Activated CD4-positive, alpha-beta T cell treated with anti-CD3 and anti-CD28 coated beads for 48 hours (primary cell): ENCODE data around the gene UROC1.

ENCODE experiments used
- DNase-seq: peaks from one replicate; pipeline ENCODE4 v3.0.0-alpha.2; 2020

Gene UROC1

DNA sequence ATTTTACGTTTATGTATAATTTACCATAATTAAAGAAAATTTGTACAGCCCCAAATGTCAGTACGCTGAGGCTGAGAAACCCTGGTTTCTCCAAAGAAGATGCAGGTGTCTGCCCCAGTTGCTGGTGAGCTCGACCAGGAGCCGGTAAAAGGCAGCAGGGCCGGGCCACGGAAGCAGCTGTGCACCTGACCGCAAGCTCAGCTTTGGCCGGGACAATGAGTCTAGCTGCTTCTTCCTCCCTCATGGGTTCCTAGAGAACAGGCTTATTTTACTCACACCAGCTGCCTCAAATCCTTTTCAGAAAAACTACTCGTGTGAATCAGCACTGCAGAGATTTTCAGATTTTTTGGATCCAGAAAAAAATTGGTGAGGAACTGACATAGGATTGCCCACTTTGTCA, 23.8 kb downstream of the UROC1 start:
- no peak for DNase-seq

DNA sequence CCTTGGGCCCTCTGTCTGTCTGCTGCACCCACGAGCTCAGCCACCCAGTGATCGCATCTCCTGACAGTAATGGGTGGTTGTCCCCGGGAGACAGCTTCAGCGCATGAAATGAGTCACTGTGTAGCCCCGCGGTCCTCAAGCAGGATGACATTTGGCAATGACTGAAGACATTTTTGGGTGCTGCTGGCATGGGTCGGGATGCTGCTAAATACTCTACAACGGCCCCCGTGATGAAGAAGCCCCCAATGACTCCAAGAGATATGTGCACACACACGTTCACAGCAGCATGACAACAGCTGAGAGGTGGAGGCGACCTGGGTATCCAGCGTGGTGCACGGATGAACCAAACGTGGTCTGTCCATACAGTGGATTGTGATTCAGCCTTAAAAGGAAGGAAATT, 24.5 kb downstream of the UROC1 start:
- DNase-seq: no peak

DNA sequence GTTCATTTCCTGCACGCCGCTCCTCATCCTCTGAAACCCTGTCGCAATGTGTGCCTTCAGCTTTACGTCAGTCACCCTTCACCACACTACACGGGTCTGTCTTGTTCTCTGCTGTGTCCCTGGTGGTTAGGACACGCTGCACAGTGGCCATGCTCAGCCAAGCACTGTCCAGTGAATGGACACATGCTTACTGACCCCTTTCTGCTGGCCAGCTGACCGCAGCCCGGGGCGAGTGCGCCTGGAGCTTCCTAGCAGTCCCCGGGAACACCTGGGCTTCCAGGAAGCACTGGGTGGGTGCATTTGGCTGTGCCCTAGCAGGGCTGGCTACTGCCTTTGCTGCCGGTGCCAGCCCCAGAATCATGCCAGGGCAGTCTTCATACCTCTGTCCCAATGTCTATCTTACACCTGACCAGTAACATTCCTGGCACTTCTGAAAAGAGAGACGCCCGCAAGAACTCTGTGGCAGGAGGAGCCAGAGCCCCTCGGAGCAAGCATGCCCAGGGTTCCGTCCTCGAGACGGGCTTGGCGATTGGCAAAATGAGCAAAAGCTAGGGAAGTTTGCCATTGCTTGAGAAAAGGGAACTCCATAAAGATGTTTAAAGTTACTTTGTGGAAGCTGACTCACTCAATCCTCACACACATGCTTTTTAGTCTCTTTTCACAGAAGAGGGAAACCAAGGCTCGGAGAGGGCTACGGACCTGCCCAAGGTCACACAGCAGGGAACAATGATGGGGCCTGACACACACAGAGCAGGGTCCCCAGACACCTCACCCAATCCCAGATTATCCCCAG, 26.2 kb downstream of the UROC1 start:
- DNase-seq: no peak

DNA sequence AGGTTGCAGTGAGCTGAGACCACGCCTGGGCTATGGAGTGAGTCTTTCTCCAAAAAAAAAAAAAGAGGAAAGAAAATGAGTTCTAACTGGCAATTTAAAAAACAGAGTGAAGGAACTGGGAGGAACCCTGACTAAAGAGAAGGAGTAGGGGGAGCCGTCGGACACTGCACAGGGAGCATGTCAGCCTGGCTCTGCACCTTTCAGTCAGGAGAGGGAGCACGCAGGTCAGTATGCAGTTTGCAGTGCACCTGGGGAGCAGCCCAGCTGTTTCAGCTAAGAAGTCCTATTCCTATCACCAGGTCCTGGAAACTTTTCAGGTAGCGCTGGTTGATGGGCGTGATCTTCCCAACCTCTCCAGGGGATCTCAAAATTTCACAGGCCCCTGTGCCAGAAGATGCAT, 27.0 kb downstream of the UROC1 start:
- no peak for DNase-seq

DNA sequence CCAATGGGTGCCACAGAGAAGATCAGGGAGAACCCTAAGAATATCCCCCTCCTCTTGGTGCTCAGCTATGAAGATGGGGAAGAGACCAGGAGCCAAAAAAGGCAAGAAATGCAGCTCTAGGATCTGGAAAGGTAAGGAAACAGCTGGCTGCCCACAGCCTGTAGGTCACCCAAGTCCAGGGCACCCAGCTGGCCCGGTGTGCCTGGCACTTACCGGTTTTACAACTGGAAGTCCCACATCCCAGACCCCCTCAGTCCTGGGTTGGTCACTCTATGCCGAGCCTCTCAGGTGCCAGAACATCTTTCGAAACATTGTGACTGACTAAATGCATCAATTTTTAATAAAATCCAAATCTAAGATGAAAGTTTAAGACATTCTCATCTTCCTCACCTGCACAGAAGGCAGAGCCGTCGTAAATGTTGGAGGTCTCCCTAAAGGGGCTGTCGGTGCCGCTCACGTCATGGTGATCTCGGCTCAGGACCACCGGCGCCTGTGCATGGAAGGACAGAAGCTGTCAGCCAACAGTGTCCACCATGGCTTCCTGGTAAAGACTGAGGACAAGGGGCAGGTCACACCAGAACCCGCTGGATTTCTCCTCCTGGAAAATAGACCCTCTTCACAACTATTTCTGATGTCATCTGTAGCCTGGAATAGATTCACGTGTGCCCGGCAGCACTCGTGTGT, 28.5 kb downstream of the UROC1 start:
- DNase-seq: no peak

DNA sequence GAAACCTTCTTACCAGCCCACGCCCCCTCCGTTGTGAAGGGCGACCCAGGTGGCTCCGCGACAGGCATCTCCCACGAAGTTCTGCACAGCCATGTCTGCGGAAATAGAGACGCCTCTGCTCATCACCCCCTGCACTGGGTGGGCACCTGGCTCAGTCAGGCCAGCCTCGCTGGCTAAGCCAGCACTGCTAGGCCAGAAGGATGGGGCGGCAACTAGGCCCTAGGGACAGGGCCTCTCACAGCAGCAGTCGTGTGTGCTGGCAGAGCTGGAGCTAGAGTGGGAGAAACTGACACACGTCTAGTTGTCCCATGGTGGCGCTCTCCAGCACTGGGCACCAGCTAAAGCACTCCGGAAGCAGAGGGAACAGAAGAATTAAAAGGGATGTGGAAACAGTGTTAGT, 29.4 kb downstream of the UROC1 start:
- no peak for DNase-seq

DNA sequence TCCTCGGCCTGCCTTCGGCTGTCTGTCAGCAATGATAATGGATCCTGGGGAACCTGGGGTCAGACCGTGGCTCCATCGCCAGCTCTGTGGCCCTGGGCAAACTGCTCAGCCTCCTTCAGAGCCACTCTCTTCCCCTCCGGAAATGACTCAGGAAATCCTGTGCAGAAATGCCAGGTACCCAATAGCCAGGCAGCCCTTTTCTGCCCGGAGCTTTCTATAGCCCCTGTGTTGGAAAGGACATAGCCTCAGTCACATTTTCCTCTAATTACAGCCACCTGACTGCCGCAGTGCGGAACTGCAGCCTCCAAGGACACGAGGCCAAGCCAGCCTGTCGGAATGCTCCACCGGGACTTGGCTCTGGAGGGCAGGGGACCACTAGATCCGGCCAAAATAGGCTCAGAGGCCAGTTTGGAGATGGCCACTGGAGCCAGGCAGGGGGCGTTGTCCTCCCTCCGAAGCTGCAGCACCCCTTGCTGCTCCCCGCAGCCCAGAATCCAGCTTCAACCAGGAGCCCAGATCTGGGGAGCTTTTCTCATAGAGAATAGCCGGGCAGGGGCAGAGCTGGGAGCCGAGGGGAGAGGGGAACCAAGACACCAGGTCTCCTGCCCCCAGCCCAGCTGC, 30.3 kb downstream of the UROC1 start:
- peak; percentile 10 for DNase-seq

DNA sequence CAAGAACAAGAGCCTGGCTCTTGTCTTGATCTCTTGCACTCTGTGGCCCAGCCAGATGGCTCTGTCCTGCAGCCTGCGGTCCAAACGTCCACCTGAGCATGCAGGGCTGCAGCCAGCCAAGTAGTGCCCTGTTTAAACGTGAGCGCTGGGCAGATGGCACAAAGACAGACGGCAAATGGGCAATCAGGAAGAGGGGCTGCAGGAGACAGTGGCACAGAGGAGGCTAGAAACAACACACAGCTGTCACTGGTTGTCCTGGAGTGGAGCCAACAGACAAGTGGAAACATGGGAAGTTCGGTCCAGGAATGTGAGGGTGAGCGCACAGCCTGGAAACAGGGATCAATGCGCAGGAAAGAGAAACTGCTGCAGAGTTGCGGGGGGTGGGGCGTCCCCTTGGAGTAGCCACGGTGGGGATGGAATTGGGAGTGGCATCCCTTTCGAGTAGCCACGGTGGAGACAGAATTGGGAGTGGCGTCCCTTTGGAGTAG, 31.2 kb downstream of the UROC1 start:
- DNase-seq: no peak

DNA sequence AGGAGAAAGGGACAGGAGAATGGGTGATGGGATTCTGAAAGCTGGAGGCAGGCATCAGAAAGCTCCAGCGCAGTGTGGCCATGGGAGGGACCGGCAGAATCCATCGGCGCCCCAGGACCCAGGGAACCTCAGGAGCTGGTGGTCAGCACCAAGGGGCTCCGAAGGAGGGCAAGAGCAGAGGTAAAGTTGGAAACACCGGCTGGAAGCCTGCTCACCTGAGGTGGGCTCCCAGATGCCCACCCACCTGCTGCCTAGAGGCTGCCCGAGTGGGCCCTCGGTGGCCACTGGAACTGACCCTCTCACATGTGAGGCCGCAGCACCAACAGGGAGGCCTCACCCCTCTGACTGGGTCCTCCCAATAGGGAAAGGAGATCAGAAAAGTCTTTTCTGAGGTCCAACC, 31.6 kb downstream of the UROC1 start:
- no peak for DNase-seq

DNA sequence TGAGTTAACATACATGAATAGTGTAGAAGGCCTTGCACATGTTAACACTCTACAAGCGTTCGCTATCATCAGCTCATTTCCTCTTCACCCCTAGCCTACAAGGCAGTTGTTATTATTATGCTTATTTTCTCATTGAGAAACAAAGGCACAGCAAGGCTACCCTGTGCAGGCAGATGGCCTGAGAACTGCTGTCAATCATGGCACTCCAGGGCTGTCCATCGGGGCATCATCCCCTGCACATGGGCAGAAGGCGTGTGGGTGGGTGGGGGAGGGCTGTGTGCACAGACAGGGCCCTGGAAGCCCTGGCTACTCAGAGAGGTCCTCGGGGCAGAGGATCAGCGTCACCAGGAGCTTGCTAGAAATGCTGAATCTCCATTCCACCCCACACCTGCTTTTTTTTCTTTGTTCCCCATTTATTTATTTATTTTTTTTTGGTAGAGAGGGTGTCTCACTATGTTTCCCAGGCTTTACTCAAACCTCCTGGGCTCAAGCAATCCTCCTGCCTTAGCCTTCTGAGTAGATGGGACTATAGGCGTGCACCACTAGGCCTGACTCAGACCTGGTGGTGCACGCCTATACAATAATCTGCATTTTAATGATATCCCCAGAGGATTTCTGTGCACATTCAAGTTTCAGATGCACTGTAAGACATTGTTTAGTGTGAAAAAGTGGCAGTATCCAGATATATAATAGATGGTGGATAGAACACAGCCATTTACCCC, 32.2 kb downstream of the UROC1 start:
- DNase-seq: no peak

DNA sequence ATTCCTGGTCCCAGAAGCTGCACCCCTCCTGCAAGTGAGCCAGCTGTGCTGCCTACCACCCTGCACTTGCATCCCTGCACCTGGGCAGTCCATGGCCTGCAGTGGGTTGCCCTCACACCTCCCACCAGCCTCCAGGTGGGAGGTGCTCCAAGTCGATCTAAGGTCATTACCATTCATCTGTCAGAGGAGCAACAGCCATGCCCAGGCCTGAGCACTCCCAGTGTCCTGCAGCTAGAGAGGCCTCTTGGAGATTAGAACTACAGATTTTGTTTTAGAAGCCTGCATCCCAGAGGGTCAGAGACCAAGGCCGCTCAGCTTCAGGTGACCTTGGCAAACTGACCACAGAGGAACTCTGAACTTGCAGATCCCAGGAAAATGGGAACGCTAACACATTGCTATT, 32.9 kb downstream of the UROC1 start:
- no peak for DNase-seq

DNA sequence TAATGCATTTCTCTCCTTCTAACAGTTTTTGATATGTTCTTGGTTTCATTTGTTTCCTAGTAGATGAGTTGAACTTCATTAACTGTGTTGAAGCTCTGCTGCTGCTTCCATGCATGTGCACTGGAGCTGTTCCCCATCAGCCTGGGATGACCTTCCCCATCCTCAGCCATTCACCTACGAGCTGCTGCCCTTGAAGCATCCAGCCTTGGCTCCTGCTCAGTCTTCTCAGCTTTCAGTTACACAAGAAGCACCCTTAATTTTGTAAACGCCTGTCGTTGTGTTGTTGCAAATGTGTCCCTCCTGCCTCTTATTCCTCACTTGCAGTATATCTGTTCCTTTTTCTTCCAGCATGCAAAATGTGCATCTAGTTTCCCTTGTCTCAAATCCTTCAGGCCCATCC, 33.4 kb downstream of the UROC1 start:
- DNase-seq: no peak

DNA sequence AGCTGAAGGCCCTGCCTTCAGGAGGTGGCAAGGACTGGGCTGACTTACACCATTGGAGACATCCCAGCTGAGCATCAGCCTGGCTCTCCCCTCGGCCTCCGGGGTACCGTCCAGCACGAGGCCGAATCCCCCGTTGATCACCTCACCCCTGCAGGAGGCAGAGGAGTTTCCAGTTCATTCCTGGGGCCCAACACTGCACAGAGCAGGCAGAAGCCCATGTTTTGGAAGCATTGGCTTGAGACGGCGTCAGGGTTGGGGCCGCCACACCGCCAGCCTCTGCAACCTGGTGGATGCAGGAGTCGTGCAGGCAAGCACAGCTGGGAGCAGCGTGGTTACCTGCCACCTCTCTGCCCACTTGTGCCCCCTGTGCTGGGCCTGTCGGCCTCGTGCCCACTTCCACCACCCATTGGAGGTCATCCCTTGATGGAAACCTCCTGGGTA, 34.2 kb downstream of the UROC1 start:
- DNase-seq: no peak

DNA sequence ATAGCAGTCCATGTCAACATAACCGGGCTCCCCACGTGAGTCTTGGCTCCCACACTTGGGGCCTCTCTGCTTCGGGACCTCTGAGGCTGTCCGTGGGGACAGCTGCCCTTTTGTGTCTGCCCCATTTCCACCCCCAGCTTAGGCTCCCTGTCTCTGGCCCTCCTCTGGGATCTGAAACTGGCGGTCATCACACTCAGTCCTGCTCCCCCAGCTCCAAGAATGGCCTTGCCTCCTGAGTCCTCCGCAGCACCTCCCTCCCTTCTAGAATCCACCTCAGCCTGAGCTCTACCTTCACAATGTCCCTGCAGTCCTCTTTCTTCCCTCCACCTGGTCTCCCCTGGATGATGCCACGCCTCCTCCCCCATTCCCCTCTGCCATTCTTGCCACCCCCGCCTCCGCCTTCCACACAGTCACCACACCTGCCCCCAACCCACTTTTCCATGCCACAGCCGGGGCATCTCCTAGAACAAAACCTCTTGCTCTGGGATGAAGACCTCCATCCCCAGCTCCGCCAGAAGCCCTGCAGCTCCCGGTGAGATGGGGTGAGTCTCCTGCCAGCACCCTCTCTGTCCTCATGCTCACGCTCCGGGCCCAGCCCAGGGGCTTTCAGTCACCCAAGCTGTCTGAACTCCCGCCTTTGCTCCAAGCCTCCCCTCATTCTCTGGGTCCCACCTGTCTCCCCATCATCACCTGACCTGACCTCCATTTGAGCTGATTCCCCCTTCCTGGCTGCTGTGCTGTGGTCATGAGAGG, 34.9 kb downstream of the UROC1 start:
- no peak for DNase-seq

DNA sequence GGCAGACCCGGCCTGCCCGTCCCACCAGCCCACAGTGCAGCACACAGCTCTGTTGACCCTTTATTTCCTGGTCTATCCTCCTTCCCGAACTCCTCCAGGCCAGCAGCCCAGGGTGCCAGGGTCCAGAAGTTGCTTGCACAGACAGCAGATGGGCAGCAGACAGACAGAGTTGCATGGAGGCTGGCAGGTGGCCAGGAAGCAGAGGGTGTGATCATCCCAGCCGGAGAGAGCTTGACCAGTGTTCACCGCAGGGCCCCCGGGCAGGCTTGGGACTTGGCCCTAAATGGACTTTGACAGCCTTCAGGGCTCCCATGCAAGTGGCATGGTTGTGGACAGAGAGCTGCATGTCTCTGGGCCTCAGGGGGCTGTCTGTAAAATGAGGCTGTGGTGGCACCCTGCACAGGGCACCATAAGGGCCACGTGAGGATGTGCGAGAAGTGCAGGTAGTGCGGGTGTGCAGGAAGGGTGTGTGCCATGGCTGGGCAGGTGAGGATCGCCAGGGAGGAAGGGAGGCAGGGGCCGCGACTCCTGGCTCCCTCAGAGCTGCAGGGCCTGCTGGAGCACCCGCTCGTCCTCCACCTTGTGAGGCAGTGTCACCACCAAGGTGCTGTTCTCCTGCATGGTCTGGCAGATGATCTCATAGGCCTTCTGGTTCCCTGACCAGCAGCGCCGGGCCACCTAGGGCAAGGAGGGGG, 35.6 kb downstream of the UROC1 start:
- DNase-seq: no peak

DNA sequence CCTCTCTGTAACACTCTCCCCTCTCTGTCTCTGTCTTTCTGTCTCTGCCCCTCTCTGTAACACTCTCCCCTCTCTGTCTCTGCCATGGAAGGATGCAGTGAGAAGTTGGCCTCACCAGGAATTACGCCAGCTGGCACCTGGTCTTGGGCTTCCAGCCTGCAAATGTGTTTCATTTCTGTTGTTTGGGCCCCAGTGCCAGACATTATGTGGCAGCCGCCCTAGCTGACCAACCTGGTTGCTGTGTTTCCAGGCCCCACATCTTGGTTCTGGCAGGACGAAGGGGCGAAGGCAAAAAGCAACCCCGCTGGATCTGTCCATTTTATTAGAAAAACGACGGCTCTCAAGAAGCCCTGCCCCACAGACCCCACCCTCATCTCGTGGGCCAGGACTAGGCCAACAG, 36.7 kb downstream of the UROC1 start:
- no peak for DNase-seq

DNA sequence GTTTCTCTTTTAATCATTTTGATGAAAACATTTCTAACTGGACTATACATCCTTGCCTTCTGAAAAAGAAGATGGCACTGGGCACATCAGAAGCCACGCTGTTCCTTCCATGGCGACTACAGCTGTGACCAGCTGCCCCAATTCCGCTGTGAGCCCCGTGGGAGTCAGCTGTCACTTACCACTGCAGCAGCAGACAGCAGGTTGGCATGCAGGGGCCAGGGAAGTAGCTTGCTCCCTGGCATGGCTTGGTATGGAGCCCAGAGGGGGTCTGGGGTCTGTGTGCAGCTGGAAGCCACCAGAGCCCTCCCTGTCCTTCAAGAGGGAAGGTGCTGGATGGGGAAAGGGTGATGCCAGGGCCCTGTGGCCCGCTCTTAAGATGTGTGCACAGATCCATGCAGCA, 37.4 kb downstream of the UROC1 start:
- no peak for DNase-seq

DNA sequence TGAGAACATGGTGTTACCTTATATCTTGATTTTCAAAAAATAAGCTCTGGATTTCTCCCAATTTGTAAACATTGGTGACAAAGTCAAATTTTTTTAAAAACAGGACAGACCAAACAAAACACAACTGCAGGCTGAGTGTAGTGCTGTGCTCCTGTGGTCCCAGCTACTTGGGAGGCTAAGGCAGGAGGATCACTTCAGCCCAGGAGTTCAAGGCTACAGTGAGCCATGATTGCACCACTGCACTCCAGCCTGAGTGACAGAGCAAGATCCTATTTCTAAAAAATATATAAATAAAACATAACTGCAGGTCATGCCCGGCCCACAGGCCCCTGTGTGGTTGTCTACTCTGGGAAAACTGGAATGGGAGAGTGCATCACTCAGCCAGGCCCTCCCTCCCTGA, 37.9 kb downstream of the UROC1 start:
- no peak for DNase-seq

DNA sequence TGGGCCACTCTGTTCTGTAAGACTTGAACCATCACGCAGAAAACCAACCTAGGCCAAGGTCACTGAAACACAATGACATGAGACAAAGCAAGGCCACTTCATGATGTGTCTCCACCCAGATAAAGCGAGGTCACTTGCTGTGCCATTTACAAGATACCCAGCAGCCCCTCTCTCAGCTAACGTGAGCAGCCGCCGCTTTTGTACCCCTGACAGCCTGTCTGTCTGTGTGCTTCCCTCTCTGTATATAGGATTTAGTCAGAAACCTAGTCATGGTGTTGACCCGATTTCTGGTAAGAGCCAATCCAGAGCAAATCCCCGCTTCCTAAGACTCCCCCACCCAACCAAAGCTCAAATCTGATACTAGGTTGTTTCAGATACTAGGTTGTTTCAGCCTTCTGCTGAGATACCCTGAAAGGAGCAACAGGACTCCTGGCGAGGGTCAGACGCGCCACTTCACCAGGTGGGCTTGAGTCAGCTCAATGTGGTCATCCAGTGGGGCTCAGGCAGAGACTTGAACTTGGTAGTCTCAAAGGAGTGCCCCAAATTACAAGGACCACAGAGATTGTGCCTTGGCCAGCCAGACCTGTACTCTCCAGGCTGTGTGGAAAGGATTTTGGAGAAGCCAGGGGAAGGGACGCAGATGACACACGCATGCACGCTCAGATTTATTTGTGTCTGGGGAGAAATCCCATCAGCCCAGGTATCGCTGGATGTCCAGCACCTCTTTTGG, 38.8 kb downstream of the UROC1 start:
- no peak for DNase-seq

DNA sequence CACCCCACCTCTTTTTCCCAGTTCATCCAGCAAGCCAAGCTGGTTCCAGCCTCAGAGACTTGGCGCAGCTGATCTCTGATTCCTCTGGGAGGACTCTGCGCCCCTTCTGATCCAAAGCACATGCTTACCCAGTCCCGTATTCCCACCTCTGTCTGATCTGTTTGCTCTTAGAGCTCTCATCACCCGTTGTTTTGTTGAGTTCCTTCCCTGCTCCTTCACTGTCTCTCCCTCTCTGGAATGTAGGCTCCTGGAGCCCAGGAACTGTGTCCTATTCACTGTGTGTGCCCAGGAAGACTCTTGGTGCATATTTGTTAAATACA, 40.6 kb downstream of the UROC1 start:
- no peak for DNase-seq
